NCI-H1436 treated with DMSO at 0.1 percent for 48 hours (cell line): ENCODE data around the gene TMCO1.
"Not testable (repeated sequence)": the region's sequence is repeated elsewhere in the genome, so short reads cannot be mapped to it uniquely, and the experiment has no call there.

Source experiments
- DNase-seq: peaks from one replicate; lab custom pipeline; 2025; lab: John Stamatoyannopoulos, UW

TMCO1 gene

GRCh38 chr1:165686971-165687433 is 81.7 kb downstream of the TMCO1 start:
- no peak for DNase-seq

- no peak for DNase-seq
These were observed 82.3 kb downstream of the TMCO1 start for GRCh38 chr1:165686121-165686970.

- no peak for DNase-seq
These were observed 84.7 kb downstream of the TMCO1 start for GRCh38 chr1:165683848-165684485.

GRCh38 chr1:165680773-165681172 is 87.9 kb downstream of the TMCO1 start:
- DNase-seq: not testable (repeated sequence)

- no peak for DNase-seq
These were observed 88.4 kb downstream of the TMCO1 start for GRCh38 chr1:165680303-165680702.

- DNase-seq: no peak
These were observed 89.2 kb downstream of the TMCO1 start for GRCh38 chr1:165679282-165680036.

GRCh38 chr1:165678509-165678908 is 90.2 kb downstream of the TMCO1 start:
- no peak for DNase-seq
